Stimulated activated CD8-positive, alpha-beta memory T cell treated with anti-CD3 and anti-CD28 coated beads, Interleukin-12 subunit alpha, Interleukin-12 subunit beta, amount 100 ng/mL, for 4 hours (primary cell): Measurements from ENCODE around the gene SPINT1.

ENCODE experiments used
- DNase-seq: peaks from one replicate; pipeline ENCODE4 v3.0.0-alpha.2; 2020; ENCODE audit warnings: low read depth

The SPINT1 gene

GRCh38 chr15:40843885-40844695 lies at the start of gene SPINT1:
TSS of gene SPINT1 (plus strand) at chr15:40844048. CDS start at chr15:40844555, 507 bp downstream.
- DNase-seq, result peak; percentile 58

- no peak for DNase-seq
Observed at GRCh38 chr15:40796041-40796440, 47.8 kb upstream of the SPINT1 start.

- no peak for DNase-seq
Observed at GRCh38 chr15:40796512-40796911, 47.3 kb upstream of the SPINT1 start.

- DNase-seq, result no peak
Observed at GRCh38 chr15:40799523-40799922, 44.3 kb upstream of the SPINT1 start.

DNA sequence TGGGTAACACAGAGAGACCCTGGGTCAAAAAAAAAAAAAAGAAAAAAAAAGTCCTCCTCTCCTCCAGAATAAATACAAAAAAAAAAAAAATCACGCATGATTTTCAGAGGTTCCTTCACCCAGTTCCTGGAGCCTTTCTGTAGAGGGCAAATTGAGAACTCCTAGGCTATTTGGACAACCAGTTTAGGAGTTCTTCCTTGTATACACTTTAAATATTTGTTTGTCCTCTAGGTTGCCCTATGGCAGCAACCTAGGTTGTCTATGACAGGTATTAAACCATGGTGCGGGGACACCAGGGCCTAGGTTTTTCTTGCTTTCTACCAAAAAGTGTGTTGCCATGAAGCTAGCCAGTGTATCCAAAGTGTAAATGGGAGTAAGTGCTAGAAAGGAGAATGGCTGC lies 40.8 kb upstream of the SPINT1 start:
- DNase-seq, result no peak

DNA sequence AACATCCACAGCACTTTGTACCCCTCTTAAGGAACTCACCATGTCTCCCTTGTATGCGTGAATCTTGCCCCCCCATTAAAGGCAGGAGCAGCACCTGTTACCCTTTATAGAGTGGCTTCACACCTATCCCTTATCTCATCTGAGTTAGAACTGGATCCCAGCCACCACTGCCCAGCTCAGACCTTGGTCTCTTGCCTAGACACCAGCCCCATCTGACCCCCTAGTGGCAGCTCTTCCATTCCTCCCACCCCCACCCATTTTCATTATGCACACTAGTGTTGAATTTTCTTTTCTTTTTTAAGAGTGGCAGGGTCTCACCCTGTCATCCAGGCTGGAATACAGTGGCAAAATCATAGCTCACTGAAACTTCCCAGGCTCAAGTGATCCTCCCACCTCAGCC lies 40.2 kb upstream of the SPINT1 start:
- no peak for DNase-seq

- DNase-seq, result no peak
Observed at GRCh38 chr15:40806672-40807027, 37.2 kb upstream of the SPINT1 start.

DNA sequence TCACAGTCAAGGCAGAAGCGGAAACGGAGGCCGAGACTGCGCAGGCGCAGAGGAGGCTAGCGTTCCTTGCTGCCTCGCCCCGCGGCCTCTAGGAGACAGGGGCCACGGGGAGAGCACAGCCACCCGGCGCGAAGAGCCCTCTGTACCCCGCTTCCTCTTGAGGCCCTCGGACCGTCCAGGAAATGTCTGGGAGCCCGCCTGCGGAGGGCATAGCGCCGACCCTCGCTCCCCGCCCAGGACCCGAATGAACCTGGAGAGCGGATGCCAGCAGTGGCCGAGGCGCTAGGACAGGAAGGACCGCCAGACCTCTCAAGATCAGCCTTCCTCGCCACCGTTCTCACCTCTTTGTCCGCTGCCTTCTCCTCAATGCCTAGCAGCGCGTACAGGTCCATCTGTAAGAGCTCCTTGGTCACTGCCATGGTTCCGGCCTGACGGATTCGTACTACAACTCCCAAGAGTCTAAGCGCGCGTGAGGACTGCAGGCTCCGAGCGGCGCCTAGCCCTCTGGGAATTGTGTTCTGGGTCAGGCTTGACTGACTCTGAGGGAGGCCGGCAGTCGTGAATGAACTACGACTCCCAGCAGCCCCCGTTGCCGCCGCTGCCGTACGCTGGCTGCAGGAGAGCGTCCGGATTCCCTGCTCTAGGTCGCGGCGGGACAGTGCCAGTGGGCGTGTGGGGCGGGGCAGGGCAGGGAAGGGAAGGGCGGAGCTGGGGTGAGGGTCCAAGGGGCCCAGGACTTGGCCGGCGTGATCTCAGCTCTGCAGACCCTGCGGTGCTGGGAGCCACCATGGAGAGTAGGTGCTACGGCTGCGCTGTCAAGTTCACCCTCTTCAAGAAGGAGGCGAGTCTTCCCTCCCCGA lies 36.6 kb upstream of the SPINT1 start, which contains the start of the genes DNAJC17 and ZFYVE19:
Gene DNAJC17, minus strand, starts transcription at position 446 of the 860 bp plus-strand sequence. Its CDS starts 27 bp downstream, at position 419.
Gene ZFYVE19, plus strand, starts transcription at position 62 of the 860 bp plus-strand sequence. Its CDS starts 501 bp downstream, at position 563.
- peak; percentile 86 for DNase-seq

- DNase-seq, result no peak
Observed at GRCh38 chr15:40807888-40808461, 35.9 kb upstream of the SPINT1 start.

DNA sequence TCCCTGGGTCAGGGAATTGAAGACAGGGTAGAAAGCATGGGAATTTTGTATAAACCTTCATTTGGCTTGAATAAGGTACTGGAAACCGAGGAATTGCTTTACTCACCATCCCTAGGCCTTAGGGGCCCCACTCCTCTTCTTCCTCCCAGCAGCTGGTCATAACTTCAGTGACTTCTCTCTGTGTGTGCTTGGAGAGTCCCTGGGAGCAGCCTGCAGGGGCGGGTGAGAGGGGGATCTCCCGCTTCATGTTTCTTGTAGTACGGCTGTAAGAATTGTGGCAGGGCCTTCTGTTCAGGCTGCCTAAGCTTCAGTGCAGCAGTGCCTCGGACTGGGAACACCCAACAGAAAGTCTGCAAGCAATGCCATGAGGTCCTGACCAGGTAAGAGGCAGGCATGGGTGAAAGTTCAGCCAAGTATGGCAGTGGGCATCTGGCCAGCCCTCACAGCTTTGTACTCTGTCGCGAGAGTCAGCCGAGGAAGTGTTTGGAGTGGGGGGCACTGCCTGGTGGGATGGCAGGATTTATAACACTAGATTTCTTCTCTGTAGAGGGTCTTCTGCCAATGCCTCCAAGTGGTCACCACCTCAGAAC lies 34.9 kb upstream of the SPINT1 start:
- DNase-seq, result no peak

DNA sequence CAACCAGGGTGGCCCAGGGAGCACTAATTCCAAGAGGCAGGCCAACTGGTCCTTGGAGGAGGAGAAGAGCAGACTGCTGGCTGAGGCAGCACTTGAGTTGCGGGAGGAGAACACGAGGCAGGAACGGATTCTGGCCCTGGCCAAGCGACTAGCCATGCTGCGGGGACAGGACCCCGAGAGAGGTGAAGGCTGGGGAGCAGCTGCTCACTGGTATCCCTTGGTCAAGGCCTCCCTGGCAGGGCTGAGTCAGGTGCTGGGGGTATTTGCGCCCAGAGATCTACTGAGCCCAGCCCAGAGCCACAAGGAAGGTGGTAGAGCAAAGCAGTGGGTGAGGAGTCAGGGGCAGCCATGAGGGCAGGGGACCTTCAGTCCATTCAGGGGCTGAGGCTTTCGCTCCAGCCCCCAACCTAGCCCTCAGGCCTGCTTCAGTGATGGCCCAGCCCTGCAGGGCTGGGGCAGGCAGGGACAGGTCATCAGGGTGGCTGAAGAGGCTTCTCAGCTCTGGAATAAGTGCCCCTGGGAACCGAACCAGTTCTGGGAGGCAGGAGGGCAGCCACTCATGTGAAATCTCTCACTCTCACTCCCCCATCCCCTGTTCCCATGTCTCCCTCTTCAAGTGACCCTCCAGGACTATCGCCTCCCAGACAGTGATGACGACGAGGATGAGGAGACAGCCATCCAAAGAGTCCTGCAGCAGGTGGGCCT lies 31.0 kb upstream of the SPINT1 start:
- DNase-seq, result no peak

- no peak for DNase-seq
Observed at GRCh38 chr15:40815042-40815698, 28.7 kb upstream of the SPINT1 start.

GRCh38 chr15:40819048-40819447 lies 24.8 kb upstream of the SPINT1 start:
- DNase-seq, result no peak

- no peak for DNase-seq
Observed at GRCh38 chr15:40821195-40821594, 22.7 kb upstream of the SPINT1 start.

DNA sequence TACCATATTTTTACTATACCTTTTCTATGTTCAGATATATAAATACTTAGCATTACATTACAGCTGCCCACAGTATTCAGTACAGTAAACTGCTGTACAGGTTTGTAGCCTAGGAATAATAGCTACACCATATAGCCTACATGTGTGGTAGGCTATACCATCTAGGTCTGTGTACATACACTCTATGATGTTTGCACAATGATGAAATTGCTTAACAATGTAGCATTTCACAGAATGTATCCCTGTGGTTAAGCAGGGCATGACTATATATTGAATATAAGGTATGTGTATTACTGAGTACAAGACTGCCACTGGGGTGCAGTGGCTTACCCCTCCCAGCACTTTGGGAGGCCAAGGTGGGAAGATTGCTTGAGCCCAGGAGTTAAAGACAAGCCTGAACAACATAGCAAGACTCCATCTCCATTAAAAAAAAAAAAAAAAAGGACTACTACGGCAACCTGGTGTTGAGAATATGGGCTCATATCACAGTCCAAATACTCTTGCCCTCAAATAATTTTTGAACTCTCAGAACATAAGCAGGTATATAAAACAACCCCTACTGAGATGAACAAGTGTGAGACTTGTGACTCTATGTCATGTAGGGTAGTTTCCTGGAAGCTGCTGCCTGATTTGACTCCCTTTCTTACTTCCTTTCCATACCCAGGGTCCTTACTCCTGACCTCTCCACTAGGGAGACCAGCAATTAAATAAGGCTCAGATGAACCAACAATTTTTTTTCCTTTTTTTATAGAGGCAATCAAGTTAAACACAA lies 20.1 kb upstream of the SPINT1 start:
- no peak for DNase-seq

DNA sequence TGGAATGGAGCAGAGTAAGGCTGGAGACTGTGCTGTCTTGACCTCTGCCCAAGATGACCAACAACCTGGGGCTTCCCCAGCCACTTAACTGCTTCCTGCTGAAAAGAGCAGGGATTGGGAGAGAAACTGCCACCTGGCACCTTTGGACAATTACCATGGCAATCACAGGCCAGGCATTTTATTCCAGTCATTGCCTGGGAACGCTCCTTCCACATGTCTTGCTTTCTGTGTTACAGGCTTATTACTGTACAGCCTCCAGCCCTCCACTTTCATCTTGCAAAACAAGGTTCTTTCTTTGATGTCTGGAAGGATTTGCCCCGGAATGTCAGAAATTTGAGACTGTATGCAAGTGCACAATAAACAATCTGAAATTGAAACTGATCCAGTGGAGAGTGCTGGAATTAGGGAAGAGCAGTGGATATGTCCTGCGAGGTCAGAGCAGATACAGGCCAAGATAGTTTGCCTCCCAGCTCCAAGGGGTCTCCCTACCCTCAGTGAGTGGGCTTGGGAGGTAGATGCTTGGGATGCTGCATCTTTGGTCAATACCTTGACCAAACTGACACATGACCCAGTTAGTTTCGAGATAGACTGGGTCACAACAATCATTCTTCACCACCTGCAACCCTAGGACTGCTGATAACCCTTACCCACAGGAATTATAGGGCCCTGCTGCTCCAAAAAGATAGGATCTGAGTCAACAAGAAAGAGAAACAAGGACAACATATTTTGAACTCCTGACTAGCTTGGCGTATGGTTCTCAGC lies 18.0 kb upstream of the SPINT1 start:
- DNase-seq, result no peak

GRCh38 chr15:40826423-40827075 lies 17.3 kb upstream of the SPINT1 start:
- no peak for DNase-seq

DNA sequence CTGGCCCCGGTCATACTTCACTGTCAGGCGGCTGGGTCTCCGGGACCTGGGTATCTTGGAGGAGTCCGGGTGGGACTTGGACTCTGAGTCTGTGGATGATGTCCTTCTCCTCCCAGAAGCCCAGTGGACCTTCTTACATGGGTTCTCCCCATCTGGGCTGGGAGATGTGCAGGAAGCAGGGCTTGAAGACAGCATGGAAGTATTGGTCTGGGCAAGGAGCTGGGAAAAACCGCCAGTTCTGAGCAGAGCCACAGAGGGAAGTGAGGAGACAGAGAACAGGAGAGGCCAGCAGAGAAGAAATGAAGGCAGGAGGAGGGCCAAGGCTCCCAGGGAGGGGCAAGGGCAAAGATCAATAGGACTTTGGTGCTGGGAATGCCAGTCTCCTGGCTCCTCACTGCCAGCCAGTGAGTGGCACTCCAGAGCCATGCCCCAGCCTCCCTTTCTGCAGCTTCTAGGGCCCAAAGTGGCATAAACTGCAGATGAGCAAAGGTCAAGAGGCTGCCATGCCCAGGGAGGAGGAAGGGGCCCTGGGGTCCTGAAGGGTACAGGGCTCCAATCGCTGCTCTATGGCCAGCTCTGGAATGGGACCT lies 15.3 kb upstream of the SPINT1 start, which contains the start of gene PPP1R14D:
Gene PPP1R14D, minus strand, starts transcription at position 262 of the 590 bp plus-strand sequence. Its CDS starts 67 bp downstream, at position 195.
- no peak for DNase-seq
